Lung (tissue), 12 donors: ENCODE measurements around the gene TM4SF5. TPM values are rescaled to one million over a fixed set of nuclear protein-coding genes. Genes with fewer than 3 reads are reported as not detected.

Experiments used
- ATAC-seq: fragments of 200-7000 bp; cut with Tn5 transposase; one replicate; pipeline ENCODE4 v1.9.1; 2020; ENCODE audit warnings: moderate number of reproducible peaks; ENCODE audit not compliant: insufficient read depth, low FRiP score
- DNase-seq, 3 donors: peaks; one replicate each; pipeline ENCODE4 v3.0.0-alpha.2; 2013 to 2017
- H3K27ac ChIP-seq, 2 donors: one replicate each; pipeline ENCODE4 v1.5.1; 2013; ENCODE audit warnings: mild to moderate bottlenecking in 2 of 2, moderate library complexity in 2 of 2, control low read depth in 1 of 2, inconsistent platforms in 1 of 2, low read depth in 1 of 2, low read length in 1 of 2
- H3K27me3 ChIP-seq, 3 donors: one replicate each; pipeline ENCODE4 v1.5.1; 2013; ENCODE audit warnings: low read length in 2 of 3; ENCODE audit not compliant: control insufficient read depth in 3 of 3, insufficient read depth in 3 of 3
- H3K36me3 ChIP-seq, 4 donors: one replicate each; pipeline ENCODE4 v1.5.1; 2013; ENCODE audit warnings: low read length in 4 of 4, mild to moderate bottlenecking in 1 of 4, moderate library complexity in 1 of 4; ENCODE audit not compliant: control insufficient read depth in 4 of 4, insufficient read depth in 4 of 4
- H3K4me1 ChIP-seq, 5 donors: one replicate each; pipeline ENCODE4 v1.5.1; 2013; ENCODE audit warnings: low read length in 5 of 5, mild to moderate bottlenecking in 2 of 5, moderate library complexity in 1 of 5; ENCODE audit not compliant: control insufficient read depth in 5 of 5, insufficient read depth in 5 of 5
- H3K4me3 ChIP-seq: one replicate; pipeline ENCODE4 v1.5.1; 2013; ENCODE audit warnings: mild to moderate bottlenecking, control low read depth, moderate library complexity
- H3K9ac ChIP-seq, 2 donors: one replicate each; pipeline ENCODE4 v1.5.1; 2013; ENCODE audit warnings: low read length in 2 of 2, control low read depth in 1 of 2; ENCODE audit not compliant: insufficient read depth in 1 of 2
- H3K9me3 ChIP-seq, 4 donors: one replicate each; pipeline ENCODE4 v1.5.1; 2013; ENCODE audit warnings: low read length in 3 of 4, mild to moderate bottlenecking in 1 of 4, moderate library complexity in 1 of 4; ENCODE audit not compliant: control insufficient read depth in 4 of 4, insufficient read depth in 3 of 4
- WGBS, 2 donors: extraction: QIAGEN DNeasy Blood & Tissue Kit; methylation state at CpG; one replicate each; pipeline ENCODE4 v1.1.7; 2013; 5-methylcytosine and 5-hydroxymethylcytosine counted together
- polyA plus RNA-seq, 2 donors: library from polyadenylated mRNA; stranded (reverse); fragments of 200-250 nt; gene quantifications; one replicate each; pipeline ENCODE4 v1.2.1, GENCODE V29; 2013
- total RNA-seq, 2 donors: library from RNA; depleted of rRNA in 1 of 2; stranded (reverse); fragments of >200 nt in 1 of 2; gene quantifications; one replicate each; pipeline ENCODE4 v1.2.1, GENCODE V29; 2014 to 2021
- TF ChIP-seq, protein P1 (sequence below): IDR thresholded peaks from 2 replicates; pipeline ENCODE4 v1.5.1; 2012; ENCODE audit warnings: mild to moderate bottlenecking; ENCODE audit errors: control extremely low read depth, extremely low read depth
- donor health status: control.
- donor health status: control.
- donor health status: Bipolar disorder and iron deficiency.
- donor health status: healthy.
- donor health status: DM: yes; HTN: yes; CAD: no.

Gene TM4SF5
- total and polyA plus RNA-seq, 4 donors, result not detected

- Histone ChIP-seq H3K27ac (no peak overlapping the region), H3K9ac (no peak overlapping the region), H3K4me1 (peaks cover 0 to 22% (median 6%) of the 10 kb centered on the region in 5 donors), H3K36me3 (peaks cover 0 to 16% (median 0%) of the 10 kb centered on the region in 4 donors), H3K9me3 (no peaks in the 10 kb centered on the region), H3K4me3 (no peak overlapping the region), H3K27me3 (peaks cover 0 to 14% (median 13%) of the 10 kb centered on the region in 3 donors)
- DNase-seq (no peak), ATAC-seq (no peak)
- 89 to 93% methylated on average over 7 to 8 of the region's 8 CpGs for WGBS, 2 donors
- TF ChIP-seq, protein P1, sequence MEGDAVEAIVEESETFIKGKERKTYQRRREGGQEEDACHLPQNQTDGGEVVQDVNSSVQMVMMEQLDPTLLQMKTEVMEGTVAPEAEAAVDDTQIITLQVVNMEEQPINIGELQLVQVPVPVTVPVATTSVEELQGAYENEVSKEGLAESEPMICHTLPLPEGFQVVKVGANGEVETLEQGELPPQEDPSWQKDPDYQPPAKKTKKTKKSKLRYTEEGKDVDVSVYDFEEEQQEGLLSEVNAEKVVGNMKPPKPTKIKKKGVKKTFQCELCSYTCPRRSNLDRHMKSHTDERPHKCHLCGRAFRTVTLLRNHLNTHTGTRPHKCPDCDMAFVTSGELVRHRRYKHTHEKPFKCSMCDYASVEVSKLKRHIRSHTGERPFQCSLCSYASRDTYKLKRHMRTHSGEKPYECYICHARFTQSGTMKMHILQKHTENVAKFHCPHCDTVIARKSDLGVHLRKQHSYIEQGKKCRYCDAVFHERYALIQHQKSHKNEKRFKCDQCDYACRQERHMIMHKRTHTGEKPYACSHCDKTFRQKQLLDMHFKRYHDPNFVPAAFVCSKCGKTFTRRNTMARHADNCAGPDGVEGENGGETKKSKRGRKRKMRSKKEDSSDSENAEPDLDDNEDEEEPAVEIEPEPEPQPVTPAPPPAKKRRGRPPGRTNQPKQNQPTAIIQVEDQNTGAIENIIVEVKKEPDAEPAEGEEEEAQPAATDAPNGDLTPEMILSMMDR, result no peak
These were observed 36.7 kb upstream of the TM4SF5 start for GRCh38 chr17:4734857-4735475.

GRCh38 chr17:4735876-4736651 lies 35.6 kb upstream of the TM4SF5 start:
- DNase-seq (peak in 1 of 3 donors; percentile 10), ATAC-seq (no peak)
- WGBS, 2 donors, result 40 to 51% methylated on average over 9 of the region's 9 CpGs
- peak overlapping the region in 1 of 2 donors; percentile 4 for H3K27ac ChIP-seq
- no peak overlapping the region for H3K9ac ChIP-seq
- peaks cover 0 to 18% (median 17%) of the 10 kb centered on the region in 3 donors for H3K27me3 ChIP-seq
- peaks cover 0 to 18% (median 2%) of the 10 kb centered on the region in 5 donors for H3K4me1 ChIP-seq
- TF ChIP-seq, protein P1, result no peak
- H3K36me3 ChIP-seq, result peaks cover 0 to 16% (median 0%) of the 10 kb centered on the region in 4 donors
- H3K4me3 ChIP-seq, result no peak overlapping the region
- H3K9me3 ChIP-seq, result no peaks in the 10 kb centered on the region

GRCh38 chr17:4738136-4739121 lies 33.3 kb upstream of the TM4SF5 start:
- H3K9ac ChIP-seq, result no peak overlapping the region
- no peaks in the 10 kb centered on the region for H3K9me3 ChIP-seq
- H3K27ac ChIP-seq, result peak overlapping the region in 1 of 2 donors; percentile 81
- 10 to 14% methylated on average over 41 of the region's 41 CpGs for WGBS, 2 donors
- peaks cover 0 to 18% (median 17%) of the 10 kb centered on the region in 3 donors for H3K27me3 ChIP-seq
- DNase-seq (peak in 2 of 3 donors; percentile 26 to 39), ATAC-seq (peak; percentile 14)
- peaks cover 0 to 13% (median 2%) of the 10 kb centered on the region in 5 donors for H3K4me1 ChIP-seq
- TF ChIP-seq, protein P1, result no peak
- H3K4me3 ChIP-seq, result peak overlapping the region; percentile 72
- peaks cover 0 to 10% (median 0%) of the 10 kb centered on the region in 4 donors for H3K36me3 ChIP-seq
